ENCODE measurements around the gene NFKB2. TPM values are rescaled to one million over a fixed set of nuclear protein-coding genes. Genes with fewer than 3 reads are reported as not detected.

NFKB2 gene
- total RNA-seq, 1 donor from 2014 or later, result 4.0 TPM

- peaks cover 77% of the 10 kb centered on the region for H3K27me3 ChIP-seq
- H3K36me3 Mint-ChIP-seq, result no peaks in the 10 kb centered on the region
- peaks cover 3% of the 10 kb centered on the region for H4K20me1 ChIP-seq (ENCODE audit: low read depth)
- H3K27ac ChIP-seq, result no peak overlapping the region
- no peaks in the 10 kb centered on the region for H3K9me3 ChIP-seq (ENCODE audit: low read depth)
- H3K79me2 ChIP-seq (ENCODE audit: low read depth), result no peaks in the 10 kb centered on the region
- peaks cover 26% of the 10 kb centered on the region for H3K27me3 Mint-ChIP-seq (ENCODE audit: insufficient read depth, low read depth)
- H2AFZ ChIP-seq (replicated peaks), result peak overlapping the region; percentile 71
- peak overlapping the region; percentile 89 for H3K4me3 Mint-ChIP-seq
- no peaks in the 10 kb centered on the region for H3K9me3 Mint-ChIP-seq
- no peaks in the 10 kb centered on the region for H3K36me3 ChIP-seq
- DNase-seq (ENCODE audit: low spot score), result peak; percentile 46
- H3F3A ChIP-seq (ENCODE audit: low read depth), result peaks cover 19% of the 10 kb centered on the region
- H3K9ac ChIP-seq, result no peak overlapping the region
- peak overlapping the region; percentile 82 for H3K4me2 ChIP-seq
- TF ChIP-seq CTCF (IDR thresholded peaks at IDR 0.05) (no peak), EZH2phosphoT487 (IDR thresholded peaks at IDR 0.05) (no peak), EZH2 (IDR thresholded peaks at IDR 0.05) (no peak)
- peaks cover 33% of the 10 kb centered on the region for H3K4me1 Mint-ChIP-seq
- H3K4me1 ChIP-seq, result peaks cover 8% of the 10 kb centered on the region
- H3K27ac Mint-ChIP-seq, result no peak overlapping the region
- peak overlapping the region; percentile 67 for H3K4me3 ChIP-seq
These were observed 2.0 kb upstream of the NFKB2 start for GRCh38 chr10:102393411-102394078.

GRCh38 chr10:102394079-102394800, 1.3 kb upstream of the NFKB2 start:
- Histone ChIP-seq H3K79me2 (ENCODE audit: low read depth) (no peaks in the 10 kb centered on the region), H3K27ac (no peak overlapping the region), H3K36me3 (no peaks in the 10 kb centered on the region), H2AFZ (replicated peaks) (peak overlapping the region; percentile 71), H3K9ac (no peak overlapping the region), H4K20me1 (ENCODE audit: low read depth) (peaks cover 3% of the 10 kb centered on the region), H3K9me3 (ENCODE audit: low read depth) (no peaks in the 10 kb centered on the region), H3K4me1 (peaks cover 8% of the 10 kb centered on the region), H3K4me3 (peak overlapping the region; percentile 67), H3F3A (ENCODE audit: low read depth) (peaks cover 19% of the 10 kb centered on the region), H3K4me2 (peak overlapping the region; percentile 82), H3K27me3 (peaks cover 70% of the 10 kb centered on the region)
- Mint-ChIP-seq H3K9me3 (no peaks in the 10 kb centered on the region), H3K27ac (no peak overlapping the region), H3K4me1 (peaks cover 30% of the 10 kb centered on the region), H3K36me3 (no peaks in the 10 kb centered on the region), H3K4me3 (peak overlapping the region; percentile 89), H3K27me3 (ENCODE audit: insufficient read depth, low read depth) (peaks cover 26% of the 10 kb centered on the region)
- peak; percentile 95 for TF ChIP-seq CTCF (IDR thresholded peaks at IDR 0.05)
- TF ChIP-seq EZH2phosphoT487 (IDR thresholded peaks at IDR 0.05), result peak; percentile 42
- peak; percentile 75 for TF ChIP-seq EZH2 (IDR thresholded peaks at IDR 0.05)
- DNase-seq (ENCODE audit: low spot score), result peak; percentile 95

DNA sequence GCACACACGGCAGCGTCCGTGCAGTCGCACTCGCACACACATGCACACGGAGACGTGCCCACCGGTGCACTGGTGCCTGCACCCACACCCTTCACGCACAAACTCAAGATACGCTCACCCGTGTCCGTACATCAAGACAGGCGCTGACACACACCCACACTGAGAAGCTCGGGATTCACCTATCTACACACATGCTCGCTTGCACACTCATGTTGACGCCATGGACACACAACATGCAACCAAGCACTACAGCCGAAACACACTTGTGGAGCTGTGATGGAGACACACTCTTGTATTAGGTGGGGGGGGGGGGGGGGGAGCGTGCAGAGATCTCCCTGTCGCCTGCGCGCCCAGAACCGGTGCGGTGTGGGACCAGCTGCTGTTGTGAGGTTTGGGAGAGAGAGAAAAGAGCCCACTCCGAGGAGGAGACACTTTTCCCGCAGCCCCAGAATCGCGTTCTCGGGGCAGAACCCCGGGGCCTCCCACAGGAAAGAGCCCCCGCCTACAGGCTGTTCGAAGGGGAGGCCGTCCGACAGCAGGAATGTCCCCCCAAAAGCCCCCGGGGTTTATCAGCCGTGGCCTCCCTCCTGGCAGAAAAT, 605 bp upstream of the NFKB2 start:
- H3K9me3 ChIP-seq (ENCODE audit: low read depth), result no peaks in the 10 kb centered on the region
- H3K9ac ChIP-seq, result no peak overlapping the region
- Mint-ChIP-seq H3K9me3 (no peaks in the 10 kb centered on the region), H3K27me3 (ENCODE audit: insufficient read depth, low read depth) (peaks cover 29% of the 10 kb centered on the region), H3K4me3 (peak overlapping the region; percentile 89), H3K4me1 (peaks cover 33% of the 10 kb centered on the region), H3K36me3 (no peaks in the 10 kb centered on the region), H3K27ac (no peak overlapping the region)
- peak overlapping the region; percentile 82 for H3K4me2 ChIP-seq
- H4K20me1 ChIP-seq (ENCODE audit: low read depth), result peaks cover 3% of the 10 kb centered on the region
- DNase-seq (ENCODE audit: low spot score), result no peak
- peaks cover 8% of the 10 kb centered on the region for H3K4me1 ChIP-seq
- H3K27ac ChIP-seq, result no peak overlapping the region
- no peaks in the 10 kb centered on the region for H3K36me3 ChIP-seq
- no peak overlapping the region for H2AFZ ChIP-seq (replicated peaks)
- H3F3A ChIP-seq (ENCODE audit: low read depth), result peaks cover 19% of the 10 kb centered on the region
- no peaks in the 10 kb centered on the region for H3K79me2 ChIP-seq (ENCODE audit: low read depth)
- peak overlapping the region; percentile 67 for H3K4me3 ChIP-seq
- peaks cover 66% of the 10 kb centered on the region for H3K27me3 ChIP-seq
- TF ChIP-seq CTCF (IDR thresholded peaks at IDR 0.05) (no peak), EZH2phosphoT487 (IDR thresholded peaks at IDR 0.05) (no peak), EZH2 (IDR thresholded peaks at IDR 0.05) (peak; percentile 6)
